ENCODE measurements around the gene KIRREL3.

- TF ChIP-seq RFX5 (IDR thresholded peaks at IDR 0.05; ENCODE audit: low read length) (no peak), CTCF (IDR thresholded peaks at IDR 0.05) (no peak), REST (IDR thresholded peaks at IDR 0.05; ENCODE audit: low read depth, low read length) (no peak), NRF1 (IDR thresholded peaks at IDR 0.05; ENCODE audit: low read depth, low read length) (no peak), EZH2phosphoT487 (IDR thresholded peaks at IDR 0.05; ENCODE audit: borderline replicate concordance, low read depth) (no peak), SIN3A (IDR thresholded peaks at IDR 0.05; ENCODE audit: borderline replicate concordance, low read depth, low read length) (no peak), GABPA (IDR thresholded peaks at IDR 0.05; ENCODE audit: low read depth) (no peak), POLR2AphosphoS5 (IDR thresholded peaks at IDR 0.05; ENCODE audit: low read depth, low read length) (no peak), YY1 (IDR thresholded peaks at IDR 0.05; ENCODE audit: low read depth) (no peak), ELF1 (IDR thresholded peaks at IDR 0.05) (no peak), USF2 (IDR thresholded peaks at IDR 0.05; ENCODE audit: borderline replicate concordance, low read depth, low read length) (no peak), MXI1 (IDR thresholded peaks at IDR 0.05; ENCODE audit: low read depth, low read length) (no peak), ZBTB33 (IDR thresholded peaks at IDR 0.05; ENCODE audit: borderline replicate concordance, low read depth) (no peak), RXRA (IDR thresholded peaks at IDR 0.05; ENCODE audit: borderline replicate concordance, low read depth) (no peak)
Observed at GRCh38 chr11:126597041-126597440, 403.5 kb downstream of the KIRREL3 start.

Measured in SK-N-SH (cell line).